ENCODE results near the gene NAGLU. TPM values are rescaled to one million over a fixed set of nuclear protein-coding genes. Genes with fewer than 3 reads are reported as not detected.

The NAGLU gene
- total RNA-seq, result 10 to 100 TPM; 20.6 to 22.8 TPM
- polyA plus RNA-seq, result 10 to 100 TPM in 1 of 2 donors, 1 to 10 TPM in 1; 8.5 to 15.5 TPM

DNA sequence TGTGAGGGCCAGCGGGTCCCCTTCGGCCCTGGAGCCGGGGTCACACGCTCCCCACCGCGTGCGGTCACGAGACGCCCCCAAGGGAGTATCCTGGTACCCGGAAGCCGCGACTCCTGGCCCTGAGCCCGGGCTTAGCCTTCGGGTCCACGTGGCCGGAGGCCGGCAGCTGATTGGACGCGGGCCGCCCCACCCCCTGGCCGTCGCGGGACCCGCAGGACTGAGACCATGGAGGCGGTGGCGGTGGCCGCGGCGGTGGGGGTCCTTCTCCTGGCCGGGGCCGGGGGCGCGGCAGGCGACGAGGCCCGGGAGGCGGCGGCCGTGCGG lies at the start of gene NAGLU:
Gene NAGLU, plus strand, starts transcription at position 194 of the 324 bp plus-strand sequence. Its CDS starts 32 bp downstream, at position 226.
- Histone ChIP-seq H3K4me1 (ENCODE audit: insufficient read depth, low read length) (peaks cover 33% of the 10 kb centered on the region), H3K9me3 (ENCODE audit: control insufficient read depth in 1 of 2, low read length in 2 of 2) (no peaks in the 10 kb centered on the region), H3K36me3 (ENCODE audit: insufficient read depth, low read length) (no peaks in the 10 kb centered on the region), H3K4me3 (ENCODE audit: low read length in 2 of 2) (peak within 1 kb of the TSS; percentile 43 to 57), H3K27me3 (ENCODE audit: insufficient read depth, low read length) (no peaks in the 10 kb centered on the region), H3K27ac (ENCODE audit: low read depth, low read length) (peak within 1 kb of the TSS; percentile 46)
- Mint-ChIP-seq H3K27ac (peak within 1 kb of the TSS; percentile 55 to 84 (median 82)), H3K27me3 (no peaks in the 10 kb centered on the region), H3K4me1 (peaks cover 23 to 55% (median 37%) of the 10 kb centered on the region in 4 donors), H3K4me3 (peak within 1 kb of the TSS; percentile 82 to 93 (median 84)), H3K36me3 (no peaks in the 10 kb centered on the region), H3K9me3 (no peaks in the 10 kb centered on the region)
- peak; percentile 67 to 76 (median 70) for DNase-seq
- intact Hi-C loops (cut with micrococcal nuclease), result loop anchor here (2.0 kb wide), 1 partner anchor 19 kb away; no protein-coding TSS in a partner anchor
- ChIA-PET CTCF (ENCODE audit: partially characterized antibody) (interaction anchor here (1.2 to 1.7 kb wide), 4 partner anchors 13 to 31 kb away, joined by 3 to 4 read pairs (median 4); no protein-coding TSS in a partner anchor), POLR2A (ENCODE audit: partially characterized antibody) (interaction anchor here (0.7 to 2.9 kb wide), 16 partner anchors 9 to 462 kb away, joined by 3 to 28 read pairs (median 6); partner anchors contain the start of genes MLX, PSMC3IP, RETREG3 and STAT3)

DNA sequence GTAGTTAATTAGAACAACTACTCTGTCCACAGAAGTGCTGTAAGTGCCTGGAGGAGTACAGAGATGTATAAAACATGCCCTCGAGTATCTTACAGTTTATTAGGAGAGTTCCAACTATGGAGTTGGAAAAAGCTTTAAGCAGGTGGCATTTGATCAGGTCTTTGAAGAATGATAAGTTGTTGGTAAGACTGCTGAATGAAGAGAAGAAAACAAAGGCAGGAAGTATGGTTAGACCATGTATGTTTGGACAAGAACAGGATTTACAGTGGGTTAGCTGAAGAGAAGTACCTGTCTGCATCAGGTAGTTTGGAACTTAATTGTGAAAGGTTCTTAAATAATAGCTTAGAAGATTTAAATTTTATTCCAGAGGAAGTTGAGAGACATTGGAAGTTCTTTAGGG lies 48.0 kb upstream of the NAGLU start:
- H3K4me3 Mint-ChIP-seq, result peak overlapping the region in 6 of 8 donors; percentile 0 to 63 (median 16)
- H3K27me3 Mint-ChIP-seq, result peaks cover 0 to 1% of the 10 kb centered on the region in 2 donors

DNA sequence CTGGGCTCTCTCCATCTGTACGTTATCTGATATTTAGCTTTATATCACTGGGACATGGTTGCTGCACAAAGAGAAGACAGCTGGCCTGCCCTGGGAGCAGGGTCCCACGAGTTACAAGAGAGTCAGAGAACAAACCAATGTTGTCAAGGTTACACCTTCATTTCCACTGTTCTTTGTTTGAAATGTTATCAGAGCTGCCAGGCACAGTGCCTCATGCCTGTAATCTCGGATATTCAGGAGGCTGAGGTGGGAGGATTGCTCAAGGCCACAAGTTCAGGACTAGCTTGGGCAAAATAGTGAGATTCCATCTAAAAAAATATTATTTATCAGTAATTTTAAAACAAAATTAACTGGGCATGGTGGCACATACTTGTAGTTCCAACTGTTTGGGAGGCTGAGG lies 42.7 kb upstream of the NAGLU start:
- DNase-seq, result no peak
- Histone ChIP-seq H3K27me3 (ENCODE audit: insufficient read depth, low read length) (no peaks in the 10 kb centered on the region), H3K4me1 (ENCODE audit: insufficient read depth, low read length) (peaks cover 4% of the 10 kb centered on the region), H3K36me3 (ENCODE audit: insufficient read depth, low read length) (no peaks in the 10 kb centered on the region), H3K27ac (ENCODE audit: low read depth, low read length) (no peak overlapping the region), H3K4me3 (ENCODE audit: low read length in 2 of 2) (no peak overlapping the region), H3K9me3 (ENCODE audit: control insufficient read depth in 1 of 2, low read length in 2 of 2) (no peaks in the 10 kb centered on the region)
- H3K9me3 Mint-ChIP-seq, result no peaks in the 10 kb centered on the region
- H3K36me3 Mint-ChIP-seq, result peaks cover 13 to 14% of the 10 kb centered on the region in 2 donors
- ChIA-PET CTCF (ENCODE audit: partially characterized antibody) (interaction anchor here (2.6 kb wide), 1 partner anchor 21 kb away, joined by 11 read pairs; no protein-coding TSS in a partner anchor), POLR2A (ENCODE audit: partially characterized antibody) (no interaction called here)
- no peak overlapping the region for H3K4me3 Mint-ChIP-seq
- intact Hi-C loops (cut with micrococcal nuclease), result no loop called here
- H3K4me1 Mint-ChIP-seq, result peaks cover 4 to 15% (median 11%) of the 10 kb centered on the region in 4 donors
- H3K27me3 Mint-ChIP-seq, result no peaks in the 10 kb centered on the region
- no peak overlapping the region for H3K27ac Mint-ChIP-seq

More for the DNA sequence above, 48.0 kb upstream of the NAGLU start:
- Histone ChIP-seq H3K27ac (ENCODE audit: low read depth, low read length) (no peak overlapping the region), H3K4me1 (ENCODE audit: insufficient read depth, low read length) (peaks cover 30% of the 10 kb centered on the region), H3K9me3 (ENCODE audit: control insufficient read depth in 1 of 2, low read length in 2 of 2) (no peaks in the 10 kb centered on the region), H3K4me3 (ENCODE audit: low read length in 2 of 2) (no peak overlapping the region), H3K36me3 (ENCODE audit: insufficient read depth, low read length) (no peaks in the 10 kb centered on the region), H3K27me3 (ENCODE audit: insufficient read depth, low read length) (no peaks in the 10 kb centered on the region)
- intact Hi-C loops (cut with micrococcal nuclease), result no loop called here
- Mint-ChIP-seq H3K9me3 (no peaks in the 10 kb centered on the region), H3K27ac (peak overlapping the region in 1 of 7 donors; percentile 65), H3K36me3 (peaks cover 9 to 13% of the 10 kb centered on the region in 2 donors), H3K4me1 (peaks cover 22 to 48% (median 33%) of the 10 kb centered on the region in 4 donors)
- DNase-seq, result no peak
- ChIA-PET POLR2A (ENCODE audit: partially characterized antibody) (interaction anchor here (1.1 kb wide), 1 partner anchor 48 kb away, joined by 3 read pairs; the partner anchor contains the start of gene NAGLU), CTCF (ENCODE audit: partially characterized antibody) (interaction anchor here (0.8 to 1.9 kb wide), 7 partner anchors 23 to 79 kb away, joined by 3 to 5 read pairs (median 3); no protein-coding TSS in a partner anchor)

DNA sequence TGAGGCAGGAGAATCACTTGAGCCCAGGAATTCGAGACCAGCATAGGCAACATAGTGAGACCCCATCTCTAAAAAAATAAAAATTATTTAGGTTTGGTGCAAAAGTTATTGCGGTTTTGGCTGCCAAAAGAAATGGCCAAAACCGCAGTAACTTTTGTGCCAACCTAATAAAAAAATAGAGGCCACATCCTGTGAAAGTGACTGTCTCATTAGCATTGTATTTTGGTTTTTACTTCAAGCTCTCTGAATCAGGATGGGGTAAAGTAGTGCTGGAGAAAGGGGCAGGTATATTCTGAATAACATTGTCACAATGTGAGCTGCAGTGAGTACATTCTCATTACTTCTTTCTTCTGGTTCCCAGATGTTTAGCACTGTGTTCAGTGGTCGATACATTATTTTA lies 41.4 kb upstream of the NAGLU start:
- peaks cover 0 to 8% (median 5%) of the 10 kb centered on the region in 4 donors for H3K4me1 Mint-ChIP-seq
- H3K36me3 ChIP-seq (ENCODE audit: insufficient read depth, low read length), result no peaks in the 10 kb centered on the region
- intact Hi-C loops (cut with micrococcal nuclease), result no loop called here
- H3K36me3 Mint-ChIP-seq, result peaks cover 9 to 13% of the 10 kb centered on the region in 2 donors
- no peaks in the 10 kb centered on the region for H3K27me3 ChIP-seq (ENCODE audit: insufficient read depth, low read length)
- no peaks in the 10 kb centered on the region for H3K4me1 ChIP-seq (ENCODE audit: insufficient read depth, low read length)
- H3K4me3 ChIP-seq (ENCODE audit: low read length in 2 of 2), result no peak overlapping the region
- ChIA-PET POLR2A (ENCODE audit: partially characterized antibody) (no interaction called here), CTCF (ENCODE audit: partially characterized antibody) (interaction anchor here (0.7 to 2.6 kb wide), 4 partner anchors 12 to 1863 kb away, joined by 3 to 11 read pairs (median 3); no protein-coding TSS in a partner anchor)
- DNase-seq, result no peak
- no peak overlapping the region for H3K27ac ChIP-seq (ENCODE audit: low read depth, low read length)
- no peaks in the 10 kb centered on the region for H3K9me3 Mint-ChIP-seq
- H3K27ac Mint-ChIP-seq, result no peak overlapping the region
- H3K9me3 ChIP-seq (ENCODE audit: control insufficient read depth in 1 of 2, low read length in 2 of 2), result no peaks in the 10 kb centered on the region
- H3K27me3 Mint-ChIP-seq, result no peaks in the 10 kb centered on the region
- no peak overlapping the region for H3K4me3 Mint-ChIP-seq

DNA sequence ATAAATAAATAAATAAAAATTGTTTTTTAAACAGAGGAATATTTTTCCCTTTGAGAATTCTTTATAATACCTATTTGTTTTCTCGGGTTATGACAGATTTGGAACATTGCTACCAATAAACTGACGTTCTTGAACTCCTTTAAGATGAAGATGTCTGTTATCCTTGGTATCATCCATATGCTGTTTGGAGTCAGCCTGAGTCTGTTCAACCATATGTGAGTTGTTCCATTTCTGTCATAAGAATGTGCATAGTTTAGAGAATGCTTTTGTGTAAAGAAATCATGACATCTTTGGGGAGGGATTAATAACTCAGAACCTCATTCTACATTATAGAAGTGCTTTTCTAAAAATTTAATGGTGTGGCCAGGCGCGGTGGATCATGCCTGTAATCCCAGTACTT lies 37.2 kb upstream of the NAGLU start:
- Histone ChIP-seq H3K27ac (ENCODE audit: low read depth, low read length) (no peak overlapping the region), H3K4me1 (ENCODE audit: insufficient read depth, low read length) (no peaks in the 10 kb centered on the region), H3K9me3 (ENCODE audit: control insufficient read depth in 1 of 2, low read length in 2 of 2) (no peaks in the 10 kb centered on the region), H3K36me3 (ENCODE audit: insufficient read depth, low read length) (peaks cover 6% of the 10 kb centered on the region), H3K27me3 (ENCODE audit: insufficient read depth, low read length) (no peaks in the 10 kb centered on the region), H3K4me3 (ENCODE audit: low read length in 2 of 2) (no peak overlapping the region)
- ChIA-PET POLR2A (ENCODE audit: partially characterized antibody) (no interaction called here), CTCF (ENCODE audit: partially characterized antibody) (no interaction called here)
- intact Hi-C loops (cut with micrococcal nuclease), result no loop called here
- H3K9me3 Mint-ChIP-seq, result no peaks in the 10 kb centered on the region
- no peak for DNase-seq
- no peaks in the 10 kb centered on the region for H3K27me3 Mint-ChIP-seq
- no peak overlapping the region for H3K4me3 Mint-ChIP-seq
- H3K27ac Mint-ChIP-seq, result no peak overlapping the region
- peaks cover 0 to 8% (median 2%) of the 10 kb centered on the region in 4 donors for H3K4me1 Mint-ChIP-seq
- peaks cover 14 to 22% of the 10 kb centered on the region in 2 donors for H3K36me3 Mint-ChIP-seq

DNA sequence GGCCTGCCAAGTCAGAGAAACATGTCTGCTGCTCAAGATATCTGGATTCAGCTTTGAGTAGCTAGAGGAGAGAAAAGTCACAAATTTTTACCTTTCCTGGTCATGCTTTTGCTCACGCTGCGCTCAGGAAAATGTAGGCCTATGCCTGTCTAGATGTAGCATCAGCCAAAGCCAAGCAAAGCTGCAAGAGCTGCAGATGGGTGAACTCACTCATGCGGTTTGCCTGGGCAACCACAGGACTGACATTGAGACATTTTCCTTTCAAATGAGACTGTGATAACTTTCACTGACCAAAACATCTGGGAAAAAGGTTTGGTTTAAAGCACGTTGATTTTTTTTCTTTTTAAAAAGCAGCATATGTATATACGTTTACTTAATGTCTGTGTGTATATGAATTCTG lies 34.0 kb upstream of the NAGLU start:
- Histone ChIP-seq H3K9me3 (ENCODE audit: control insufficient read depth in 1 of 2, low read length in 2 of 2) (no peaks in the 10 kb centered on the region), H3K4me3 (ENCODE audit: low read length in 2 of 2) (no peak overlapping the region), H3K36me3 (ENCODE audit: insufficient read depth, low read length) (peaks cover 6% of the 10 kb centered on the region), H3K27me3 (ENCODE audit: insufficient read depth, low read length) (no peaks in the 10 kb centered on the region), H3K27ac (ENCODE audit: low read depth, low read length) (no peak overlapping the region), H3K4me1 (ENCODE audit: insufficient read depth, low read length) (no peaks in the 10 kb centered on the region)
- POLR2A ChIA-PET (ENCODE audit: partially characterized antibody), result no interaction called here
- no peak for DNase-seq
- peaks cover 12 to 21% of the 10 kb centered on the region in 2 donors for H3K36me3 Mint-ChIP-seq
- CTCF ChIA-PET (ENCODE audit: partially characterized antibody), result no interaction called here
- intact Hi-C loops (cut with micrococcal nuclease), result no loop called here
- H3K27me3 Mint-ChIP-seq, result no peaks in the 10 kb centered on the region
- H3K4me3 Mint-ChIP-seq, result no peak overlapping the region
- no peaks in the 10 kb centered on the region for H3K9me3 Mint-ChIP-seq
- no peaks in the 10 kb centered on the region for H3K4me1 Mint-ChIP-seq
- H3K27ac Mint-ChIP-seq, result no peak overlapping the region

DNA sequence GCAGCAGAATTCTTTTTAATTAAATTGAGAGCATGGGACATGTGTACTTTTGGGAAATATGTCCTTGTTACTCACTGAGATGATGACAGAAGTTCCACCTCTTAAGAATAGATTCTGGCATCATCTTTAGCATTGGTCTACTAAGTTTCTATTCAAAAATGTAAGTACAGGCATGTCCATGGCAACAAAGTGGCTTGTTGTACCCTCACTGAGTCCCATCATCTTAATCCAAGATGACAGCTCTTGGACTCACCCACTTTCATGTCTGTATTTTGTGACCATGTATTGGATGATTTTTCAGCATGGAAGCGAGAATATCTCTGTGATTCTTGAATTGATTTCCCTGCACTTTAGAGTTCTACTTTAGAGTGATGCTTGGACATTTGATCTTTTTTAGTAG lies 33.1 kb upstream of the NAGLU start:
- no peak overlapping the region for H3K4me3 ChIP-seq (ENCODE audit: low read length in 2 of 2)
- POLR2A ChIA-PET (ENCODE audit: partially characterized antibody), result no interaction called here
- H3K27me3 ChIP-seq (ENCODE audit: insufficient read depth, low read length), result no peaks in the 10 kb centered on the region
- no peaks in the 10 kb centered on the region for H3K9me3 ChIP-seq (ENCODE audit: control insufficient read depth in 1 of 2, low read length in 2 of 2)
- CTCF ChIA-PET (ENCODE audit: partially characterized antibody), result no interaction called here
- no peaks in the 10 kb centered on the region for H3K4me1 Mint-ChIP-seq
- H3K27ac ChIP-seq (ENCODE audit: low read depth, low read length), result no peak overlapping the region
- no peaks in the 10 kb centered on the region for H3K27me3 Mint-ChIP-seq
- H3K27ac Mint-ChIP-seq, result no peak overlapping the region
- no peaks in the 10 kb centered on the region for H3K4me1 ChIP-seq (ENCODE audit: insufficient read depth, low read length)
- H3K4me3 Mint-ChIP-seq, result no peak overlapping the region
- no peaks in the 10 kb centered on the region for H3K9me3 Mint-ChIP-seq
- peaks cover 12 to 24% of the 10 kb centered on the region in 2 donors for H3K36me3 Mint-ChIP-seq
- no peak for DNase-seq
- peaks cover 6% of the 10 kb centered on the region for H3K36me3 ChIP-seq (ENCODE audit: insufficient read depth, low read length)
- intact Hi-C loops (cut with micrococcal nuclease), result no loop called here
